Measurements from ENCODE around the gene SYT5.
A peak's percentile ranks its signal among the peaks of the same experiment; 100 is the strongest.
"Not testable (repeated sequence)": the region's sequence is repeated elsewhere in the genome, so short reads cannot be mapped to it uniquely, and the experiment has no call there.

Gene SYT5

DNA sequence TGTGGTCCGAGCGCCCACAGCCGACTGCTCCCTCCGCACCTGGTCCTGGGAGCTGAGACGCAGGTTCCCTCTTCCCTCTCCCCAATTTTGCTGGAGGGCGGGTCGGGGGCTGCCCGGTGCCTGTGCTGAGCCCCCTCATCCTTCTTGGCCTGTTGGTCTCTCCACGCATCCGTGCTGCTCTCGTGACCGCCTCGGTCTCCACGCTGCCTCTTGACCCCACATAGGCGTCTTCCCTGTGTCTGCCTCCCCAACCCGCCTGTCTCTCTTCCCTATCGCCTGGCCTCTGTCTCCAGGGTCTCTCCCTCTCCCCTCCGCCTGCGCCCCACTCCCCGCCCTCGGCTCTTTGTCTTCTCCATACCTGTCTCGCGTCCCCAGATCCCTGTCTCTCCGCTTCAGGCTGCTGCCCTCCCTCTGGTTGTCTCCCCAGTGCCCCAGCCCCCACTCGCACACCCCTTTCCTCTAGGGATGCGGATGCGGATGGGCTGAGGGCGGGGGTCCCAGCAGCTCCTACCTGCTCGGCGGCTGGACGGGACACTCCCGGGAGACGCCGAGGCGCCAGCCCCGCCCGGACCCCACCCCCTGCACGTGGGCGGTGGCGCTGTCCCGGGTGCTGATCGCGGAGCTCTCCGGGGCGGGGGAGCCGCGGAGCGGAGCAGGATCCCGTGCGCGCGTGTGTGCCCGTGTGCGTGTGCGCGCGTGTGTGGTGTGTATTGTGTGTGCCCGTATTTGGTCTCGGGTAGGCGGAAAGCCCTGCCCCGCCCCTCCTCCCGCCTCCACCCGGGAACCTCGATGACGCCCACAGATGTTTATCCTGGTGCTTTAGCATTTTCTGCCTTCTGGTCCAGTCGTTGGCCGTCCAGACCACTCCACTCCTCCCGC is at the start of gene SYT5:
Gene SYT5, minus strand, starts transcription at position 684 of the 879 bp plus-strand sequence. CDS start 1,248 bp downstream, outside the sequence.
- DNase-seq = no peak

DNA sequence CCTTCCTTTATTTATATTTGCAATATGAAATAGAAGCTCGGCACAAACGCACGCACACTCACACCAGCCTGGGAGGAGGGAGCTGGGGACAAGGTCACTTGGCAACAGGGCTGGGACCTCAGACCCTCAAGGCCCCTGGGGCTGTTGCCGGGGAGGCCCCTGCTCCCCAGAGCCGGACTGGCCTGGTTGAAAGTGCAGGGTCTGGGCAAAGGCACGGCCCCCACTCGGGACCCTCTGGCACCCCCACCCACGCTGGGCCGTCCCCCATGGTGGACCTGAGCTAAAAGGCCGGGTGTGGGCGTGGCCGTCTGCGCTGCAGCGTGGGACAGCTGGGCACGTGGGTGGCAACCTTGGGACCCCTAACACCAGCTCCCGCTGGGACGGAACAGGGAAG is 49.7 kb upstream of the SYT5 start:
- no peak for DNase-seq

DNA sequence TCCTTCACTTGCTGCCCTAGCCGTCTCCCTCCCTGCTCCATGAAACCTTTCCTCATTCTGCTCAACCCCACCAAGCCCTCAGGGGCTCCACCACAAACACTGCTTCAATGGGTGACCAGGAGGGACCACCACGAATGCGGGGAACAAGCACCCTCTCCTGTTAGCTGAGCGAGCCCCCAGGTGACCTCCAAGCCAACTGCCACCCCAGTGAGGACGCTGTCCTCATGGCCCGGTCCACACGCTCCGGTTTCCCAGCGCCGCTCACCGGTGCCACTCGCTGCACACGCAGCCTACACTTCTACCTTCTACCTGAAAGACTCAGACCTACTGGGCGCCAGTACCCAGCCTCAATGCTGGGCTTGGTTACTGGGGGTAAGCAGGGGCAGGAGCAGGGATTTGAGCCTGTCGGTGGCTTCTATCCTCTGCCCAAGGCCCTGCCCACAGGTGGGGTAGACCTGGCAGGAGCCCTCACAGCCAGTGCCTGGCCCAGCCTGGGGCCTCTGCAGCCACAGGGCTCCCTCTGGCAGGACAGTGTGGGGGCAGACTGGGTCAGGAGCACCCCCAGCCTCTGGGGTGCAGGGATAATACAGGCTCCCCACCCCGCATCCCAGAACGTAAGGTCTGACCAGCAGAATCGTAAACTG is 49.2 kb upstream of the SYT5 start:
- DNase-seq = no peak

DNA sequence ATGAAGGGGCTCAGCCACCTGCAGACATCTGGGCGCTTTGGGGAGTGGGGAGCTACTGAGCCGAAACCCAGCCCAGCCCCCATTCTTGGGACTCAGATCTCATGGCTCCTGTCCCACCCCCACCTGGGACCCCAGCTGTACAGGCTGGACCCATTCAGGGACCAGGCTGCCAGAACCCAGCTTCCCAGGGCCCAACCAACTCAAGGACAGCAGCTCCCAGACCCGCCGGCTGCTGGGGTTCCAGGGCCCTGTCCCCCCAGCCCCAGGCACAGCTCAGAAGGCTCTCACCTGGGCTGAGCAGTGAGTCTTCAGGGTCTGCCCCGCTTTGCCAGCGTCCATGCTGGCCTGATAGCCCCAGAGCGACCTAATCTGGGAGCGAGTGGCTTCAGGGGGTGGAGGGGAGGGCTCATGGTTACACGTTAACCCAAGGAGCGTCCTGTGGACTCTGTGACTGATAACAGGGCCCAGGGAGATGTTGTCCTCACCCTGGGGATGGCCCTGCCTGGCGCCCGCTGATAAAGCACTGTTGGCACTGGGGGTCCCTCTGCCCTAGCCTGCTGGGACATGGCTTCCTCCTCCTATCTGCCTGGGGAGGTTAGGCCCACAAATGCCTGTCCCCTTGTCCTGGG is 48.4 kb upstream of the SYT5 start, which contains the start of gene TMEM86B:
Gene TMEM86B, minus strand, starts transcription at position 361 of the 629 bp plus-strand sequence. Its CDS starts 22 bp downstream, at position 339.
- no peak for DNase-seq

DNA sequence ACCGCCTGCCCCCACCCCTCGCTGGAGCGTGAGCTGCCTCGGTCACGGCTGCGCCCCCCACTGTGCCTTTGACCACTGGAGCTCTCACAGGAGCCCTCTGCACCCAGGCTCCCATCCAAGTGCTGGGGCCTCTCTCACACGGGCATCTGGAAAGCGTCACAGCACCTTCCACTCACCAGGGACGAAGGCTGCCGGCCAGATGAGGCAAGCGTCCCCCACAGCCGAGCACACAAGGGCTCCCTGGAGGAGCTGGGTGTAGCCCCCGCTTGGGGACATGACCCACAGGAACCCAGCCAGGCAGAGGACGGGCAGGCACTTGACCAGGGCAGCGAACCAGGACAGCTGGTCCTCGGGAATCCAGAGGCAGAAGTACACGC is 47.9 kb upstream of the SYT5 start:
- no peak for DNase-seq

DNA sequence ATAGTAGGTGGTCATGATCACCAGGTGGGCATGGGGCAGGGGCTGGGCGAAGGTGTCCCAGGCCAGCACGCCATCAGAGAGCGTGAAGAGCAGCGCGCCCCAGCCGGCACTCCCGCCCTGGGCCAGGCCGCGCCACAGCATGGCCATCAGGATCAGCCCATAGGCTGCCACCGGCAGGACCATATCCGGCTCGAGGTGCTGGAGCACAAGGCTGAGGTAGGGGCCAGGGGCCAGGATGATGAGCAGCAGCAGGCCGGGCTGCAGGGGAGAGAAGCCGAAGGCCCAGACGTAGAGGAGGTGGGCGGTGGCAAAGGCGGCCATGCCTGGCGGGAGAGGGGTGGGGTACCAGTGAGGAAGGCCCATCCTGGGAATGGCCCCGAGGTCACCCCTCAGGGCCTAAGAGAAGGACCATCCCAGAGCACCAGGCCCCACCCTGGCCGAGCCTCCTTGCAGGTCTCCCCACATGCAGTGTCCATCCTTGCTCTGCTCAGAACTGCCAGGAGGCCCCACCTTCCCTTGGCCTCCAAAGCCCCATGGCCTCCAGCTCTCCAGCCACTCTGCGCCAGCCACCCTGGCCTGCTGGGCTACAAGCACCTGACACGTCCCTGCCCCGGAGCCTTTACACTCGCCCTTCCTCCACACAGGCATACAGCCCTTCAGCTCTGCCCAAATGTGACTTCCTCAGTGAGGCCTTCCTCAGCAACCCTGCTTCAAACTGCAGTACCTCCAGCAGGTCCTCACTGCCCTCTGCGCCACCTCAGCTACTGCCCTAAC is 47.3 kb upstream of the SYT5 start:
- no peak for DNase-seq

DNA sequence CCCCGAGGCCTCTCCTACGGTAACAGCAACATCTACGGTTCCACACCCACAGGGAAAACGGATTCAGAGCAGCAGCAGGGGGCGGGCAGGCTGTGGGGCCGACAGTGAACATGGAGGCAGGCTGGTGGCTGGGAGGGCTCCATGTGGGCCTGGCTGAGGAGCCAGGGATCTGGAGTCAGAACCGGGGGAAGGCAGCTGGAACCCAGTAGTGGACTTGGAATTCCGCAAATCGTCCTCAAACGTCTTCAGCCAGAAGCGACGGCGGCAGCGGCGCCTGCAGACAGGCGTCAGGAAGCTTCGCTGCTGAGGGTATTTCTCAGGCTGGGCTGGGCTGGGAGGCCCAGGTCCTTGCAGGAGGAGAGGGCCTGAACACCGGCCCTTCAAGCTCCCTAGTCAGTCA is 46.7 kb upstream of the SYT5 start:
- no peak for DNase-seq

DNA sequence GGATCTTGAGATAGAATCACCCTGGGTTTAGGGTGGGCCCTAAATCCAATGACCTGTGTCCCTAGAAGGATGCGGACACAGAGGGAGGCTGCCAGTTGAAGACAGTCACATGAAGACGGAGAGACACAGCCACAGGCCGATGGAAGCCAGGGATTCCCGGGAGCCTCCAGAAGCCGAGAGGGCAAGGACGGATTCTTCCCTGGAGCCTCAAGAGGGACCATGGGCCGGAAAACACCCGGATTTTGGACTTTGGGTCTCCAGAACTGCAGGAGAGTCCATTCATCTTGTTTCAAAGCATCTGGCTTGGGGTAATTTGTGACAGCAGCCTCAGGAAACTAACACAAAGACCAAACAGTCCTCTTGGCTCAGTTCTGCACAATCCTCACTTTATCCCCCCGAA is 46.2 kb upstream of the SYT5 start:
- no peak for DNase-seq

DNA sequence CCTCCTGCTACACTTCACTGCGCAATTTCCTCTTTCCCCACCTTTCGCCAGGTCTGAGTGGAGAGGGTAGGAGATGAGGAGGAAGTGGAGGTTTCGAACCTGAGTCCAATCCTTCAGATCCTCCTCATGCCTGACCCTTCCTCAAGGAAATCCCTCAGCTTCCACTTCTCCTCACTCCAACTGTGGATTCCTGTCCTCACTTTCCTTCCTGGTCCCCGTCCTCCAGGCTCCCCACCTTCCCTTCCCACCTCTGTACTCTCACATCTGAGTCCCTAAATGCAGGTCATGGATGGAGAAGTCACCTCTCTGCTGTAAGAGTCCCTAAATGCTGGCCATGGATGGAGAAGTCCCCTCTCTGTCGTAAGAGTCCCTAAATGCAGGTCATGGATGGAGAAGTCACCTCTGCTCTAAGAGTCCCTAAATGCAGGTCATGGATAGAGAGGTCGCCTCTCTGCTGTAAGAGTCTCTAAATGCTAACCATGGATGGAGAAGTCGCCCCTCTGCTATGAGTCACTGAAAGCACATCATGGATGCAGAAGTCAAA is 45.4 kb upstream of the SYT5 start:
- no peak for DNase-seq

DNA sequence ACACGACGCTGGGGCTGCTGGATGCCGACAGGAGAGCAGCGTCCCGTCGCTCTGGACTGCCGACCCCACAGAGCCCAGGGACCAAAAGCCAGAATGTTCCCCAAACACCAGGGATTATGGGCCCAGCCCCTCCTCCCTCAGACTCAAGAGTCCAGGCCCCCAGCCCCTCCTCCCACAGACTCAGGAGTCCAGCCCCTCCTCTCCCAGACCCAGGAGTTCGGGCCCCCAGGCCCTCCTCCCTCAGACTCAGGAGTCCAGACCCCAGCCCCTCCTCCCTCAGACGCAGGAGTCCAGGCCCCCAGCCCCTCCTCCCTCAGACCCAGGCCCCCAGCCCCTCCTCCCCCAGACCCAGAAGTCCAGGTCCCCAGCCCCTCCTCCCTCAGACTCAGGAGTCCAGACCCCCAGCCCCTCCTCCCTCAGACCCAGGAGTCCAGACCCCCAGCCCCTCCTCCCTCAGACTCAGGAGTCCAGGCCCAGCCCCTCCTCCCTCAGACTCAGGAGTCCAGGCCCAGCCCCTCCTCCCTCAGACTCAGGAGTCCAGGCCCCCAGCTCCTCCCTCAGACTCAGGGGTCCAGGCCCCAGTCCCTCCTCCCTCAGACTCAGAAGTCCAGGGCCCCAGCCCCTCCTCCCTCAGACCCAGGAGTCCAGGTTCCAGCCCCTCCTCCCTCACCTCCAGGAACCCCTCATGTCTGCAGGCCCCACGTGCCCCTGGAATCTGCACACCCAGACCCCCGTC is 44.8 kb upstream of the SYT5 start:
- not testable (repeated sequence) for DNase-seq

DNA sequence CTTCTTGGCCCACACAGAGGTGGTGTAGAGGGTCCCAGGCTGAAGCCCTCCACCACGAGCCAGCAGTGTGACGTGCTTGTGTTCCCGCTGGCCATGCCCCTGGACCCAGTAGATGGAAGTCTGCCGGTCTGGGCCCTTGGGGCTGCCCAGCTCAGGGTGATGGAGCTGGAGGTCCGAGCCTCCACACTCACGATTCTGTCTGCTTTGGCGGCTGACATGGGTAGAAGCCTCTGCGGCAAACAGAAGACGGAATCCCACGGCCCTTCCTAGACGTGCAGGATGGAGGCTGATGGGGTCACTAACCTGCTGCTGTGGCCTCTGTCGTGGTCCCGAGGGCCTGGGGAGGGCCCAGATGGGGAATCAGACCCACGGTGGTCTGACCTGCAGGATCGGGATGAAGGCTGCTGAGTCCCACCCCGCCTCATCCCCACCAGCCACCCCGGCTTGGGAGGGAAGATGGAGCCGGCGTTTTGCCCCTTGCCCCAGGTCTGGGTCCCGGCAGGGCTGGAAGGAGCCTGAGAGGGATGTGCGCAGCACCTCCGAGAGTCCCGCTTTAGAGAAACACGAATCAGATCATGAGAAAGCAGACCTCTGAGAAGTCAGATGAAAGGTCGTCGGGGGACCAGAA is 44.1 kb upstream of the SYT5 start:
- no peak for DNase-seq

DNA sequence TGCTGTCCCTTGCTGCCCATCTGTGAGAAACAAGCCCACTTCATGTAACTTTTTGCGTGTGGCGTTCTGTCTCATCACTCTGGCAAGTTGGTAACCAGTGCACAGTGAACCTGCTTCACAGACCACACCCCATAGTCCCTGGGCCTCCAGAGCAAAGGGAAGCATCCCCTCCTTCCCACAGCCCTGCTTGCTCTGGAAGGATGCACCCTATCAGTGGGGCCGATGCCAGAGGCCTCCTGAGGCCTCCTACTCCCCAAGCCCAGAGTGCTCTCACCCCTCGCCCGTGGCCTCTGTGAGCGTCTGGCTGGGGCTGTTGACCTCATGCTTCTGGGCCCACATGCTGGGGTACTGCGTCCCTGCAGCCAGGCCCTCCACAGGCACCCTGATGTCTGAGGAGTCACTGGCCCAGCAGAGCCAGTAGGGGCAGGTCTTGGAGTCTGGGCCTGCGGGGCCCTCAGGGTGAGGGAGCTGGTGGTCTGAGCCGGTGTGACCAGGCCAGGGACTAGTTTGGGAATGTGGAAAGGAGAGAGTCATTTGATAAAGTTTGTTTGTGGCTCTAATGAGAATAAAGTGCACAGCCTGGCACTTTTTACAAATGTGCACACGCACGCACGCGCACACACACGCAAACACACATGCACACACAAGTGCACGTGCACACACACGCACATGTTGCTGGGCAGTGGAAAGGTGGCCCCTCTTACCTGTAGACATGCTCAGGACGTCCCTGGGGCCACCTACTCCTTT is 43.4 kb upstream of the SYT5 start:
- DNase-seq = no peak

DNA sequence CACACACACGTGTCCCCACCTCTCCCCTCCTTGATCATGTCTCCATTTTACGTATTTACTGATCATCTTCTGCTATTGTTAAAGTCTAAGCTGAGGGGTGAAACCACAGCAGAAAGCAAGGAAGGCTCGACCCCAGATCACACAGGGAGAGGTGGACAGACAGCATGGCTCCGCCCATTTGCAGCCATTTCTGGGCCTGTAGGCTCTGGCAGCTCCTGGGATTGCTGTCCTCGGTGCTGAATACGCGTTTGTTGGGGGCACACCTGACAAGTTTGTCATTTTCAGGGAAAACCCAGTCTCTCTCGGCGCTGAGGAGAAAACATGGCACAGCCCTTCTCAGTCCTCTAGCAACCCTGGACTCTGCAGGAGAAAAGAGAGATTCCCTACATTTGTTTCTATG is 40.4 kb upstream of the SYT5 start:
- DNase-seq = no peak

DNA sequence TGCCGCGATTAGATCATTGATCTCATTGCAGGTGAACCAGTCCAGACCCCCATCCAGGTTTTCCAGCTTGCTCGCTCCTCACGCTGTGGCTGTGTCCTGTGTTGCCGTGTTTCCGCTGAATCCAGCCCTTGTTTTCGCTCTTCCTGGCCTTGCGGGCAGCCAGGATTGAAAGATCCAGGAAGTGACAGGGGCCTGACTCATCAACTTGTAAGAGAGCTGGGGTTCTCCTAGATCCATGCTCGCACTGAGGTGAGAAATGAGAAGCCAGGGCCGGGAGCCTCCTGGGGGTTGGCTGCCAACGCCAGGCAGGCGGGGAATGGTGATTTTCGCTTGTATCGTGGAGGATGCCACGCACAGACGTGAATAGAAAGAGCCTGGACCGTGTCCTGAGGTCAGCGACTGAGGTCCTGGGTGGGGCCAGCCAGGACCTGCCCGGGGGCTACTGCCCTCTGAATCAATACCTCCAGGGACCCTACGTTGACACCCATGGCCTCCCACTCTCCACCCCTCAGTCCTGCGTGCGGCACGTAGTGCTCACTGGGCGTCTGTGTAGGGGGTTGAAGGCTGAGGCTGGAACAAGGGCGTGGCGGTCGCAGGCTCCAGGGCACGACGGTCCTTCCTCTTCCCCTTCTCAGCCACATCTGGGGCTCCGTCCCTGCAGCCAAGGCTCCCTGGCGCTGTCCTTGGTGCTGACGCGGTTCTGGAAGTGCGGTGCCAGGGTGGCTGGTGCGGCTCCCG is 36.5 kb upstream of the SYT5 start:
- peak; percentile 95 for DNase-seq

DNA sequence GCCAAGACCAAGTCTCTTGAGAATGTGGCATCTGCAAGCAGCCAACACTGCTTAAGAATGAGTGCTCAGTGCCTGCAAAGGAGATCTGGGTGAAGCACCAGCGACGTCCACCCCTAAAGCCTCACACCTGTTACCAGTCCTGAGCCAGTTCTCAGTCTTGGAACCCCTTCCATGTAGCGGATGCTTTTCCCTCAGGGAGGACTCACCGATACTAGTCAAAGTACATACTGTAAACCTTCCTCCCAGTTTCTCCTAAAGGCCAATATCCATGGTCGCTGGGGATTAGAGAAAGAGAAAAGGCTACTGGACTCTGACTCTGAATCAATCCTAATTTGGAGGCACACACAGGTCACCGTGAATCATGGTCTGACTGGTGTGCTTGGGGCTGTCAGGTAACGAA is 33.5 kb upstream of the SYT5 start:
- DNase-seq = no peak

DNA sequence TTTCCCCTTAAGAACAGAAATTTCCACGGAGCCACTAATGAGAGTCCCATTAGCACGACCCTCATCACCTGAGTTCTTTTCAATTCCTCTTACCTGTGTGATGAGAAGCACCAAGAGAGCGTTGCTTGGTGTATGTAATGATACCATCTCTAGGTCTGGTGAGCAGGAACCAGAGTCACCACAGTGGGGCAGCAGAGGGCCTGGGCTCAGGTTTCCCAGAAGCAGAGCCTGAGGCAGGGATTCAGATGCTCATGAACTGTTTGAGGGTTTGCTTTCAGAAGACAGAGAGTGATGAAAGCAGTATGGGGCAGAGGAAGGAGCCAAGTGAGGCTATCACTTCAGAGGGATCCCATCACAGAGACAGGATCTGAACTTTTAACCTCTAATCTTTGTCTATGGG is 32.4 kb upstream of the SYT5 start:
- no peak for DNase-seq

DNA sequence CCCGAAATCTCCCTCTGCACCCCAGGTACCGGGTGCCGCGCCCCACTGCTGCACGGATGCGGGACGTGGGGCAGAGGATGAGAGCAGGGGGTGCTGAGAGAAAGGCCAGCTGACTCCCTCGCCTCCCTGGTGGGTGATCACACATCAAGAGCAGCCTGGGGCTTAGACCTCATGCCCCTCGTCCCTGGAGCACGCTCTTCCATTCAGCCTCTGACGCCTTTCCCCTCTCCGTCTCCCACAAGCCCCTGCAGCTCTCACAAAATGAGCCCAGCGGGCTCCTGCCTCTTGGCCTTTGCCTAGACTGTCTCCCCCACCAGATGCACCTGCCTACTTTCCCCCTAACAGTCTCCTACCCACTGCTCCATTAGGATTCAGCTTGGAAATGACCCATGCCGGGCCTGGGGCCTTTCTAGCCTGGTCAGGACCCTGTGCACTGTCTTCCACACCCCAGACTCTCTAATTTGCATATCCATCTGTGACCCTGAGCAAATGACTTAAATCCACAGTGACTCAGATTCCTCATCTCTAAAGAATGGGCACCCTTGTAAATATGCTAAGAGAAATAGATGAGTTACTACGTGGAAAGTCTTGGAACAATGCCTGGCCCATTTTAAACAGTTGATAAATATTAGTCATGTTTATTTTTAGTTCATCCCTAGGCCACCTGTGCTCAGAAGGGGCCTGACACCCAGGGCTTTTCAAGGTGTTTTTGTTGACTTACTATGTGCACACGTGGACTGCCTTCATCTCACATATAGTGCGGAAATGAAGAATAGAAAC is 29.8 kb upstream of the SYT5 start:
- DNase-seq = no peak

DNA sequence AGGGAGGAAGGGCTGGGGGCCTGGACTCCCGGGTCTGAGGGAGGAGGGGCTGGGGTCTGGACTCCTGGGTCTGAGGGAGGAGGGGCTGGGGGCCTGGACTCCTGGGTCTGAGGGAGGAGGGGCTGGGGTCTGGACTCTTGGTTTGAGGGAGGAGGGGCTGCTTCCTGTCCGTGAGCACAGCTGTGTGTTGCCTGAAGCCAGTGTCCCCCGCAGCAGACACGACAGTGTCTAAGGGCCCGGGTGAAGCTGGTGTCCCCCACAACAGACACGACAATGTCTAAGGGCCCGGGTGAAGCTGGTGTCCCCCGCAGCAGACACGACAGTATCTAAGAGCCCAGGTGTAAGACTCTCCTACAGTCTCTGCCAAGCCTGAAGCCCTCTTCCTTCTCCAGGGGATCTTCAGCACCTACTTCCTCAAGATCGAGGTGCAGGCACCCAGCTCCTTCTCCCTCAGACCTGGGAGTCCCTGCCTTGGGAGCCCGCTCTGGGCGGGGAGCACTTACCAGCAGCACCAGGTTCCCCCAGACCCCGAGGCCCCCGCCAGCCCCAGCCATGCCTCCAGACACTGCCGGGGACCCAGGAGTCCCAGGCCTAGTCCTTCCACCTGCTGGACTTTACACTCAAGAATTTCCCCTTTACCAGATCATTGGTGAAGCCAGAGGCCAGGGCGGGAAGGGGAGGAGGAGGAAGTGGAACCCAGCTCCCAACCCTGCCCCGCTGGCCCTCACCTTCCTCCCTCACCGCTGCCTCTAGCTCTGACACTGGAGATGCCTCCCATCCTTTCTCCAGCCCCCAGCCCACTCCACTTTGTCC is 29.0 kb upstream of the SYT5 start, which contains the start of gene PTPRH:
Gene PTPRH, minus strand, starts transcription at position 622 of the 813 bp plus-strand sequence. Its CDS starts 68 bp downstream, at position 554.
- no peak for DNase-seq
